Measurements from ENCODE around the gene CNTNAP3B. TPM values are rescaled to one million over a fixed set of nuclear protein-coding genes. Genes with fewer than 3 reads are reported as not detected.
"Not testable (repeated sequence)": the region's sequence is repeated elsewhere in the genome, so short reads cannot be mapped to it uniquely, and the experiment has no call there.

Gene CNTNAP3B
- total and polyA plus RNA-seq, 5 donors: 7.5 to 31.7 (median 16.8) TPM

GRCh38 chr9:41974906-41975305 is 154.3 kb downstream of the CNTNAP3B start:
- 97% methylated on average over 15 of the region's 17 CpGs for WGBS
- H3K4me1 ChIP-seq (ENCODE audit: control insufficient read depth, insufficient read depth, low read length); H3K27me3 ChIP-seq (ENCODE audit: control insufficient read depth, insufficient read depth); intact Hi-C loops (cut with DNase I); H3K9me3 ChIP-seq (ENCODE audit: control insufficient read depth, low read length); H3K27ac ChIP-seq (ENCODE audit: low read length); ATAC-seq; H3K4me3 ChIP-seq (ENCODE audit: low read length): not testable (repeated sequence)
- DNase-seq: peak in 1 of 3 donors; percentile 41

GRCh38 chr9:41953007-41953406 is 176.2 kb downstream of the CNTNAP3B start:
- H3K4me3 ChIP-seq (ENCODE audit: low read length); H3K9me3 ChIP-seq (ENCODE audit: control insufficient read depth, low read length); H3K27ac ChIP-seq (ENCODE audit: low read length); H3K4me1 ChIP-seq (ENCODE audit: control insufficient read depth, insufficient read depth, low read length); H3K27me3 ChIP-seq (ENCODE audit: control insufficient read depth, insufficient read depth); intact Hi-C loops (cut with DNase I): not testable (repeated sequence)
- 49% methylated on average over 28 of the region's 43 CpGs for WGBS
- peak; percentile 21 to 54 for ATAC-seq
- peak in 2 of 3 donors; percentile 15 to 33 for DNase-seq

- ATAC-seq; intact Hi-C loops (cut with DNase I); H3K4me1 ChIP-seq (ENCODE audit: control insufficient read depth, insufficient read depth, low read length); H3K27me3 ChIP-seq (ENCODE audit: control insufficient read depth, insufficient read depth); H3K27ac ChIP-seq (ENCODE audit: low read length); H3K9me3 ChIP-seq (ENCODE audit: control insufficient read depth, low read length); DNase-seq; H3K4me3 ChIP-seq (ENCODE audit: low read length): not testable (repeated sequence)
- 54% methylated on average over 3 of the region's 3 CpGs for WGBS
These were observed 187.5 kb downstream of the CNTNAP3B start for GRCh38 chr9:41941738-41942137.

GRCh38 chr9:41938143-41938542 is 191.1 kb downstream of the CNTNAP3B start:
- H3K4me3 ChIP-seq (ENCODE audit: low read length); ATAC-seq; intact Hi-C loops (cut with DNase I): not testable (repeated sequence)

GRCh38 chr9:41935727-41936126 is 193.5 kb downstream of the CNTNAP3B start:
- DNase-seq; H3K27me3 ChIP-seq (ENCODE audit: control insufficient read depth, insufficient read depth); ATAC-seq; H3K9me3 ChIP-seq (ENCODE audit: control insufficient read depth, low read length); H3K27ac ChIP-seq (ENCODE audit: low read length); H3K4me1 ChIP-seq (ENCODE audit: control insufficient read depth, insufficient read depth, low read length); H3K4me3 ChIP-seq (ENCODE audit: low read length); intact Hi-C loops (cut with DNase I): not testable (repeated sequence)
- WGBS: 70% methylated on average over 3 of the region's 3 CpGs

More at GRCh38 chr9:41938143-41938542, 191.1 kb downstream of the CNTNAP3B start:
- not testable (repeated sequence) for H3K9me3 ChIP-seq (ENCODE audit: control insufficient read depth, low read length); H3K27ac ChIP-seq (ENCODE audit: low read length); H3K27me3 ChIP-seq (ENCODE audit: control insufficient read depth, insufficient read depth); H3K4me1 ChIP-seq (ENCODE audit: control insufficient read depth, insufficient read depth, low read length); DNase-seq

GRCh38 chr9:41929172-41929571 is 200.1 kb downstream of the CNTNAP3B start:
- H3K27me3 ChIP-seq (ENCODE audit: control insufficient read depth, insufficient read depth); H3K4me1 ChIP-seq (ENCODE audit: control insufficient read depth, insufficient read depth, low read length); H3K9me3 ChIP-seq (ENCODE audit: control insufficient read depth, low read length); intact Hi-C loops (cut with DNase I); H3K27ac ChIP-seq (ENCODE audit: low read length); H3K4me3 ChIP-seq (ENCODE audit: low read length); ATAC-seq: not testable (repeated sequence)
- DNase-seq: peak in 1 of 3 donors; percentile 14
- WGBS: 47% methylated on average over 5 of the region's 6 CpGs

GRCh38 chr9:41917374-41917773 is 211.9 kb downstream of the CNTNAP3B start:
- intact Hi-C loops (cut with DNase I); ATAC-seq; DNase-seq; H3K4me3 ChIP-seq (ENCODE audit: low read length); H3K9me3 ChIP-seq (ENCODE audit: control insufficient read depth, low read length); H3K27ac ChIP-seq (ENCODE audit: low read length); H3K27me3 ChIP-seq (ENCODE audit: control insufficient read depth, insufficient read depth); H3K4me1 ChIP-seq (ENCODE audit: control insufficient read depth, insufficient read depth, low read length): not testable (repeated sequence)
- 0% methylated on average over 1 of the region's 1 CpG for WGBS

DNA sequence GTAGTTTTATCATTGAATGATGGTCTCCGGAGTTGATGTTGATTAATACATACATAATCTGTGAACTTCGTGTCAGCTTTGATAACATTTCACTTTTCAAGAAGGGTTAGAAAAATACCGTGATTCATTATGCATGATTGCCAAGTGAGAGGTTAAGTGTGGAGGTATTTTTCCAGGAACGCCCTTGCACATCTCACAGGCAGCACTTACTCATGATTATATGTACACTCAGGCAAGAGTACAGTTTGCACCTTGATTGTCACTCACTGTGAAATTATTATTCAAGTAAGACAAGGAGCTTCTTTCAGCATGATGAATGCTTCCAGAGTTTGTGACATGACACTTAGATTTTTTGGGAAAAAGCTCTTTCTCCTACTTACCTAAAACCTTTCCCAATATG is 223.7 kb downstream of the CNTNAP3B start:
- H3K27me3 ChIP-seq (ENCODE audit: control insufficient read depth, insufficient read depth); H3K4me3 ChIP-seq (ENCODE audit: low read length); intact Hi-C loops (cut with DNase I); ATAC-seq; H3K9me3 ChIP-seq (ENCODE audit: control insufficient read depth, low read length); H3K27ac ChIP-seq (ENCODE audit: low read length); H3K4me1 ChIP-seq (ENCODE audit: control insufficient read depth, insufficient read depth, low read length); DNase-seq: not testable (repeated sequence)
- no CpG with 5 or more reads among the region's 4 CpGs for WGBS

- H3K27me3 ChIP-seq (ENCODE audit: control insufficient read depth, insufficient read depth); H3K9me3 ChIP-seq (ENCODE audit: control insufficient read depth, low read length); DNase-seq; H3K4me3 ChIP-seq (ENCODE audit: low read length); H3K27ac ChIP-seq (ENCODE audit: low read length); ATAC-seq; intact Hi-C loops (cut with DNase I); H3K4me1 ChIP-seq (ENCODE audit: control insufficient read depth, insufficient read depth, low read length): not testable (repeated sequence)
- WGBS: no CpG with 5 or more reads among the region's 6 CpGs
These were observed 226.5 kb downstream of the CNTNAP3B start for GRCh38 chr9:41902762-41903161.

GRCh38 chr9:41898720-41899343 is 230.4 kb downstream of the CNTNAP3B start:
- peak in 1 of 2 donors; percentile 64 for ATAC-seq
- H3K4me3 ChIP-seq (ENCODE audit: low read length); H3K9me3 ChIP-seq (ENCODE audit: control insufficient read depth, low read length); H3K27ac ChIP-seq (ENCODE audit: low read length); DNase-seq; intact Hi-C loops (cut with DNase I); H3K4me1 ChIP-seq (ENCODE audit: control insufficient read depth, insufficient read depth, low read length); H3K27me3 ChIP-seq (ENCODE audit: control insufficient read depth, insufficient read depth): not testable (repeated sequence)
- WGBS: no CpG with 5 or more reads among the region's 46 CpGs

GRCh38 chr9:41874557-41874956 is 254.7 kb downstream of the CNTNAP3B start:
- intact Hi-C loops (cut with DNase I); ATAC-seq; H3K4me3 ChIP-seq (ENCODE audit: low read length); H3K27me3 ChIP-seq (ENCODE audit: control insufficient read depth, insufficient read depth); H3K4me1 ChIP-seq (ENCODE audit: control insufficient read depth, insufficient read depth, low read length); H3K27ac ChIP-seq (ENCODE audit: low read length); DNase-seq; H3K9me3 ChIP-seq (ENCODE audit: control insufficient read depth, low read length): not testable (repeated sequence)
- WGBS: no CpG with 5 or more reads among the region's 5 CpGs

GRCh38 chr9:41855422-41855821 is 273.8 kb downstream of the CNTNAP3B start:
- DNase-seq; H3K27ac ChIP-seq (ENCODE audit: low read length); H3K4me1 ChIP-seq (ENCODE audit: control insufficient read depth, insufficient read depth, low read length); intact Hi-C loops (cut with DNase I); ATAC-seq; H3K9me3 ChIP-seq (ENCODE audit: control insufficient read depth, low read length); H3K27me3 ChIP-seq (ENCODE audit: control insufficient read depth, insufficient read depth); H3K4me3 ChIP-seq (ENCODE audit: low read length): not testable (repeated sequence)
- WGBS: no CpG with 5 or more reads among the region's 2 CpGs
